ENCODE measurements around the gene KRTAP12-2. TPM values are rescaled to one million over a fixed set of nuclear protein-coding genes. Genes with fewer than 3 reads are reported as not detected.
A peak's percentile ranks its signal among the peaks of the same experiment; 100 is the strongest.

The KRTAP12-2 gene
- total and polyA plus RNA-seq, 2 donors from 2014 or later = not detected

GRCh38 chr21:44713130-44713529, 46.4 kb upstream of the KRTAP12-2 start:
- TF ChIP-seq, protein P1, sequence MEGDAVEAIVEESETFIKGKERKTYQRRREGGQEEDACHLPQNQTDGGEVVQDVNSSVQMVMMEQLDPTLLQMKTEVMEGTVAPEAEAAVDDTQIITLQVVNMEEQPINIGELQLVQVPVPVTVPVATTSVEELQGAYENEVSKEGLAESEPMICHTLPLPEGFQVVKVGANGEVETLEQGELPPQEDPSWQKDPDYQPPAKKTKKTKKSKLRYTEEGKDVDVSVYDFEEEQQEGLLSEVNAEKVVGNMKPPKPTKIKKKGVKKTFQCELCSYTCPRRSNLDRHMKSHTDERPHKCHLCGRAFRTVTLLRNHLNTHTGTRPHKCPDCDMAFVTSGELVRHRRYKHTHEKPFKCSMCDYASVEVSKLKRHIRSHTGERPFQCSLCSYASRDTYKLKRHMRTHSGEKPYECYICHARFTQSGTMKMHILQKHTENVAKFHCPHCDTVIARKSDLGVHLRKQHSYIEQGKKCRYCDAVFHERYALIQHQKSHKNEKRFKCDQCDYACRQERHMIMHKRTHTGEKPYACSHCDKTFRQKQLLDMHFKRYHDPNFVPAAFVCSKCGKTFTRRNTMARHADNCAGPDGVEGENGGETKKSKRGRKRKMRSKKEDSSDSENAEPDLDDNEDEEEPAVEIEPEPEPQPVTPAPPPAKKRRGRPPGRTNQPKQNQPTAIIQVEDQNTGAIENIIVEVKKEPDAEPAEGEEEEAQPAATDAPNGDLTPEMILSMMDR (IDR thresholded peaks at IDR 0.05; ENCODE audit: borderline replicate concordance, extremely low read depth, insufficient read depth) = no peak
- peak in 2 of 5 donors; percentile 4 to 39 for DNase-seq

GRCh38 chr21:44712203-44713028, 45.7 kb upstream of the KRTAP12-2 start:
- no peaks in the 10 kb centered on the region for H3K9me3 ChIP-seq (ENCODE audit: control insufficient read depth in 2 of 3, insufficient read depth in 1 of 3, low read length in 3 of 3)
- no peaks in the 10 kb centered on the region for H3K4me1 ChIP-seq (ENCODE audit: control insufficient read depth in 2 of 3, insufficient read depth in 2 of 3, low read depth in 1 of 3, low read length in 3 of 3)
- DNase-seq (peak in 2 of 5 donors; percentile 9 to 34), FAIRE-seq (no peak)
- intact Hi-C loops (cut with DNase I) = no loop called here
- H3K27me3 ChIP-seq (ENCODE audit: control insufficient read depth, insufficient read depth, low read length) = peaks cover 29% of the 10 kb centered on the region
- TF ChIP-seq, protein P1 (IDR thresholded peaks at IDR 0.05; ENCODE audit: borderline replicate concordance, extremely low read depth, insufficient read depth) = no peak
- H3K27ac ChIP-seq (ENCODE audit: low read depth in 2 of 2, low read length in 2 of 2) = no peak overlapping the region
- H3K36me3 ChIP-seq (ENCODE audit: control insufficient read depth in 2 of 3, insufficient read depth in 3 of 3, low read length in 3 of 3) = no peaks in the 10 kb centered on the region
- H3K4me3 ChIP-seq (ENCODE audit: low read length in 3 of 3) = no peak overlapping the region
- no peak overlapping the region for H3K9ac ChIP-seq (ENCODE audit: low read length in 3 of 3)

More at GRCh38 chr21:44713130-44713529, 46.4 kb upstream of the KRTAP12-2 start:
- Histone ChIP-seq H3K27me3 (ENCODE audit: control insufficient read depth, insufficient read depth, low read length) (peaks cover 29% of the 10 kb centered on the region), H3K27ac (ENCODE audit: low read depth in 2 of 2, low read length in 2 of 2) (no peak overlapping the region), H3K36me3 (ENCODE audit: control insufficient read depth in 2 of 3, insufficient read depth in 3 of 3, low read length in 3 of 3) (no peaks in the 10 kb centered on the region), H3K9ac (ENCODE audit: low read length in 3 of 3) (no peak overlapping the region), H3K9me3 (ENCODE audit: control insufficient read depth in 2 of 3, insufficient read depth in 1 of 3, low read length in 3 of 3) (no peaks in the 10 kb centered on the region), H3K4me1 (ENCODE audit: control insufficient read depth in 2 of 3, insufficient read depth in 2 of 3, low read depth in 1 of 3, low read length in 3 of 3) (no peaks in the 10 kb centered on the region), H3K4me3 (ENCODE audit: low read length in 3 of 3) (no peak overlapping the region)
- FAIRE-seq = no peak
- intact Hi-C loops (cut with DNase I) = no loop called here

DNA sequence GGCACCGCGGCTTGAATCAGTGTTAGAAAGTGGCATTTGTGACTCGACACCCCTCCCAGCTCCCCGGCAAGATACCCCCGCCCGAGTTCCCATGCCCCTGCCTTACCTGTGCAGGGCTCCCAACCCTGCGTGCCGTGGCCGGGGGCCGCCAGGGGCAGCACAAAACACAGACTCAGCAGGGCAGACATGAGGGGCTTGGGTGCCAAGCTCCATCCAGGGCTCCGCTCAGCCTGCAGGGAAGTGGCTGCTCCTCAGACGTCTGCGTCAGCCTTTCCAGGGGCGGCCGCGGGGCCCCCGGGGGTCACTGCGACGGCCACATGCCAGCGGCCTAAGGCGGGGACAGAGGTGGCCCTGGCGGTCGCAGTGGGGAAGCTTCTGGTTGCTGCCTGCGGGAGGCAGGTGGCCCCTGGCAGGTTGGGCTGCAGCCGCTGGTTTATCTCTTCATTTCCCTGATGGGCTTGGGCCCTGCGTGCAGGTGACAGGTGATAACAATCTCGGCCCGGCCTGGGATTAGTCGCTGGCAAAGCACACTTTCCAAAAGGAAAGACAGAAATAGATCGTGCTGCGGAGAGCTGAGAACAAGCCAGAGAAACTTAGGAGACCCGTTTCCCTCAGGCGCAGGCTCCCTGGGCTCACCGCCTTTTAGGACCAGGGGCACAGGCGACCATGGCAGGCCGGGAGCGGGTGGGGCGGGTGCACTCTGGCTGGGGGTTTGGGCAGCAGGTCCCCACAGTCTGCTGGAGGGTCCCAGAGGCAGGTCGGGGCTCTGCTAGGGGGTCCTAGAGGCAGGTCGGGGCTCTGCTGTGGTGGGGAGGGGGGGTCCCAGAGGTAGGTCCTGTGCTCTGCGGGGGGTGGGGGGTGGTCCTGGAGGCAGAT, 44.8 kb upstream of the KRTAP12-2 start, which contains the start of gene TSPEAR:
TSPEAR (minus strand) TSS at position 246 of the 876 bp plus-strand sequence; CDS start at position 188, 58 bp downstream.
- TF ChIP-seq, protein P1 (IDR thresholded peaks at IDR 0.05; ENCODE audit: borderline replicate concordance, extremely low read depth, insufficient read depth) = no peak
- FAIRE-seq (no peak), DNase-seq (peak in 3 of 5 donors; percentile 35 to 66 (median 56))
- intact Hi-C loops (cut with DNase I) = no loop called here
- Histone ChIP-seq H3K27me3 (ENCODE audit: control insufficient read depth, insufficient read depth, low read length) (peaks cover 29% of the 10 kb centered on the region), H3K4me3 (ENCODE audit: low read length in 3 of 3) (no peak within 1 kb of the TSS), H3K9ac (ENCODE audit: low read length in 3 of 3) (no peak within 1 kb of the TSS), H3K36me3 (ENCODE audit: control insufficient read depth in 2 of 3, insufficient read depth in 3 of 3, low read length in 3 of 3) (no peaks in the 10 kb centered on the region), H3K9me3 (ENCODE audit: control insufficient read depth in 2 of 3, insufficient read depth in 1 of 3, low read length in 3 of 3) (no peaks in the 10 kb centered on the region), H3K4me1 (ENCODE audit: control insufficient read depth in 2 of 3, insufficient read depth in 2 of 3, low read depth in 1 of 3, low read length in 3 of 3) (no peaks in the 10 kb centered on the region), H3K27ac (ENCODE audit: low read depth in 2 of 2, low read length in 2 of 2) (no peak within 1 kb of the TSS)
